Transverse colon (tissue), 4 donors: Measurements from ENCODE around the gene NOS3. TPM values are rescaled to one million over a fixed set of nuclear protein-coding genes. Genes with fewer than 3 reads are reported as not detected.

Experiments
- DNase-seq: peaks from one replicate; pipeline ENCODE4 v3.0.0-alpha.2; 2019
- H3K27ac ChIP-seq, 4 donors: fragments of 200-600 bp; sonication (generic); 2 replicates each; pipeline ENCODE4 v1.5.1; 2016 to 2018; ENCODE audit warnings: inconsistent platforms in 4 of 4
- H3K27me3 ChIP-seq: fragments of 200-600 bp; sonication (generic); 2 replicates; pipeline ENCODE4 v1.5.1; 2017; ENCODE audit warnings: inconsistent platforms
- H3K36me3 ChIP-seq, 4 donors: fragments of 200-600 bp; sonication (generic); 2 replicates each; pipeline ENCODE4 v1.5.1; 2017 to 2019; ENCODE audit warnings: inconsistent platforms in 4 of 4
- H3K4me1 ChIP-seq, 4 donors: fragments of 200-600 bp; sonication (generic); 2 replicates each; pipeline ENCODE4 v1.5.1; 2017 to 2020; ENCODE audit warnings: inconsistent platforms in 4 of 4
- H3K4me3 ChIP-seq, 4 donors: fragments of 200-600 bp; sonication (generic); 1 replicate in 1 of 4; 2 replicates in 3 of 4; pipeline versions ENCODE4 v1.5.1 to v1.6.1; 2017 to 2019; ENCODE audit warnings: inconsistent platforms in 4 of 4
- H3K9me3 ChIP-seq, 2 donors: fragments of 200-600 bp; sonication (generic); 2 replicates each; pipeline ENCODE4 v1.5.1; 2017 to 2019; ENCODE audit warnings: inconsistent platforms in 2 of 2
- CTCF ChIP-seq, 5 experiments: fragments of 200-600 bp in 3 of 5; fragments of 450-650 bp in 2 of 5; sonication (generic) in 3 of 5; IDR thresholded peaks; 1 replicate in 2 of 5; 2 replicates in 3 of 5; pipeline ENCODE4 v1.5.1; 2016 to 2017; ENCODE audit warnings: antibody characterized with exemption in 5 of 5, inconsistent platforms in 3 of 5, mild to moderate bottlenecking in 2 of 5, moderate library complexity in 1 of 5
- EP300 ChIP-seq: sonication (generic); formaldehyde crosslinking; IDR thresholded peaks from one replicate; pipeline ENCODE4 v1.6.1; 2017; ENCODE audit warnings: antibody characterized with exemption, low read depth
- POLR2A ChIP-seq: fragments of 450-650 bp; IDR thresholded peaks from one replicate; pipeline ENCODE4 v1.6.1; 2016; ENCODE audit warnings: antibody characterized with exemption, mild to moderate bottlenecking, moderate library complexity
- POLR2AphosphoS5 ChIP-seq, 3 donors: sonication (generic); formaldehyde crosslinking; IDR thresholded peaks; one replicate each; pipeline ENCODE4 v1.6.1; 2016; ENCODE audit warnings: antibody characterized with exemption in 3 of 3
- WGBS, 2 donors: methylation state at CpG; one replicate each; pipeline ENCODE4 v1.1.5; 2018; ENCODE audit warnings: low coverage in 1 of 2; 5-methylcytosine and 5-hydroxymethylcytosine counted together
- in situ Hi-C, 4 donors: fragments of 200-750 bp; cut with MboI; loops; one replicate each; pipeline versions ENCODE4 v1.15.0 to v1.15.1; 2017; ENCODE audit warnings: low sequenced_read_pairs in 3 of 4, low pct_ligation_motif_present in 1 of 4, low pct_unique_long_range_greater_than_20kb in 1 of 4
- intact Hi-C: fragments of 100-400 bp; cut with DNase I; formaldehyde crosslinking; loops from one replicate; pipeline ENCODE4 v1.15.1; 2023; ENCODE audit warnings: low total_unique reads
- total RNA-seq, 4 donors: library from RNA; depleted of rRNA; stranded (reverse); fragments of >200 nt; gene quantifications; one replicate each; pipeline ENCODE4 v1.1.0, GENCODE V29; 2016

The NOS3 gene
- total RNA-seq, 4 donors from 2014 or later: 2.5 to 34.2 (median 7.0) TPM

- H3K27me3 ChIP-seq: peaks cover 10% of the 10 kb centered on the region
- intact Hi-C loops (no loop called here), in situ Hi-C loops (no loop called here)
These were observed 37.5 kb upstream of the NOS3 start for GRCh38 chr7:150953061-150953997.

GRCh38 chr7:150954201-150954985 lies 36.4 kb upstream of the NOS3 start:
- 83% methylated on average over 9 of the region's 9 CpGs; no CpG with 5 or more reads in 1 of the 2 donors for WGBS, 2 donors

More at GRCh38 chr7:150953061-150953997, 37.5 kb upstream of the NOS3 start:
- Histone ChIP-seq H3K4me1 (peaks cover 6 to 22% (median 9%) of the 10 kb centered on the region in 4 donors), H3K36me3 (no peaks in the 10 kb centered on the region), H3K27ac (peak overlapping the region; percentile 69 to 93 (median 80)), H3K4me3 (peak overlapping the region in 2 of 4 donors; percentile 4 to 35), H3K9me3 (no peaks in the 10 kb centered on the region)
- WGBS, 2 donors: 81% methylated on average over 17 of the region's 17 CpGs; no CpG with 5 or more reads in 1 of the 2 donors
- DNase-seq: no peak
- no peak for TF ChIP-seq POLR2AphosphoS5 (IDR thresholded peaks at IDR 0.05)
- no peak for TF ChIP-seq POLR2A
- TF ChIP-seq EP300: no peak
- TF ChIP-seq CTCF (IDR thresholded peaks at IDR 0.05): no peak

GRCh38 chr7:150954986-150955518 lies 35.8 kb upstream of the NOS3 start:
- Histone ChIP-seq H3K27me3 (peaks cover 15% of the 10 kb centered on the region), H3K4me1 (peaks cover 6 to 22% (median 9%) of the 10 kb centered on the region in 4 donors), H3K9me3 (no peaks in the 10 kb centered on the region), H3K36me3 (no peaks in the 10 kb centered on the region), H3K27ac (peak overlapping the region; percentile 69 to 93 (median 80)), H3K4me3 (peak overlapping the region; percentile 7 to 35 (median 22))
- TF ChIP-seq CTCF (IDR thresholded peaks at IDR 0.05): no peak
- no peak for TF ChIP-seq POLR2A
- TF ChIP-seq POLR2AphosphoS5 (IDR thresholded peaks at IDR 0.05): no peak
- no peak for TF ChIP-seq EP300
- intact Hi-C loops (no loop called here), in situ Hi-C loops (no loop called here)
- DNase-seq: no peak
- WGBS, 2 donors: 67% methylated on average over 19 of the region's 21 CpGs; no CpG with 5 or more reads in 1 of the 2 donors

More at GRCh38 chr7:150954201-150954985, 36.4 kb upstream of the NOS3 start:
- Histone ChIP-seq H3K27ac (peak overlapping the region; percentile 69 to 93 (median 80)), H3K4me3 (peak overlapping the region in 3 of 4 donors; percentile 13 to 35 (median 30)), H3K4me1 (peaks cover 6 to 22% (median 9%) of the 10 kb centered on the region in 4 donors), H3K27me3 (peaks cover 15% of the 10 kb centered on the region), H3K9me3 (no peaks in the 10 kb centered on the region), H3K36me3 (no peaks in the 10 kb centered on the region)
- intact Hi-C loops (no loop called here), in situ Hi-C loops (no loop called here)
- TF ChIP-seq CTCF (IDR thresholded peaks at IDR 0.05): no peak
- no peak for TF ChIP-seq EP300
- TF ChIP-seq POLR2A: no peak
- TF ChIP-seq POLR2AphosphoS5 (IDR thresholded peaks at IDR 0.05): no peak
- DNase-seq: no peak
